RPMI8226 (cell line): ENCODE measurements around the gene SLC35F6.
"Not testable (repeated sequence)": the region's sequence is repeated elsewhere in the genome, so short reads cannot be mapped to it uniquely, and the experiment has no call there.

Source experiments
- DNase-seq: peaks from one replicate; pipeline ENCODE4 v3.0.0-alpha.2; 2015

Gene SLC35F6

GRCh38 chr2:26786207-26787028, 22.3 kb downstream of the SLC35F6 start:
- peak; percentile 53 for DNase-seq

GRCh38 chr2:26792720-26793119, 28.6 kb downstream of the SLC35F6 start:
- no peak for DNase-seq

GRCh38 chr2:26793518-26793917, 29.4 kb downstream of the SLC35F6 start:
- DNase-seq = no peak

- DNase-seq = not testable (repeated sequence)
These were observed 31.1 kb downstream of the SLC35F6 start for GRCh38 chr2:26795135-26795534.

GRCh38 chr2:26801328-26801727, 37.2 kb downstream of the SLC35F6 start:
- no peak for DNase-seq

- no peak for DNase-seq
These were observed 37.7 kb downstream of the SLC35F6 start for GRCh38 chr2:26801796-26802195.

GRCh38 chr2:26805241-26805676, 41.2 kb downstream of the SLC35F6 start:
- no peak for DNase-seq

- DNase-seq = no peak
These were observed 43.8 kb downstream of the SLC35F6 start for GRCh38 chr2:26807788-26808460.

GRCh38 chr2:26809211-26809610, 45.1 kb downstream of the SLC35F6 start:
- DNase-seq = no peak

- no peak for DNase-seq
These were observed 45.9 kb downstream of the SLC35F6 start for GRCh38 chr2:26809876-26810577.

- DNase-seq = no peak
These were observed 47.2 kb downstream of the SLC35F6 start for GRCh38 chr2:26811261-26811660.

- DNase-seq = no peak
These were observed 48.0 kb downstream of the SLC35F6 start for GRCh38 chr2:26811791-26812694.

- DNase-seq = no peak
These were observed 48.6 kb downstream of the SLC35F6 start for GRCh38 chr2:26812731-26813130.

GRCh38 chr2:26814072-26814765, 50.1 kb downstream of the SLC35F6 start:
- not testable (repeated sequence) for DNase-seq

GRCh38 chr2:26816893-26817292, 52.8 kb downstream of the SLC35F6 start:
- peak; percentile 33 for DNase-seq

GRCh38 chr2:26818255-26818654, 54.2 kb downstream of the SLC35F6 start:
- no peak for DNase-seq

GRCh38 chr2:26818972-26819371, 54.9 kb downstream of the SLC35F6 start:
- no peak for DNase-seq

- peak; percentile 14 for DNase-seq
These were observed 56.8 kb downstream of the SLC35F6 start for GRCh38 chr2:26820932-26821331.

- DNase-seq = no peak
These were observed 58.8 kb downstream of the SLC35F6 start for GRCh38 chr2:26822877-26823276.
